ENCODE measurements around the gene IGFBP5. TPM values are rescaled to one million over a fixed set of nuclear protein-coding genes. Genes with fewer than 3 reads are reported as not detected.

IGFBP5 gene
- total RNA-seq, 1 experiment from 2014 or later: 3.9 TPM

GRCh38 chr2:216711348-216711747 is 16.0 kb upstream of the IGFBP5 start:
- CTCF ChIA-PET: interaction anchor here (1.2 kb wide), 1 partner anchor 13 kb away, joined by 3 read pairs; no protein-coding TSS in a partner anchor
- intact Hi-C loops (cut with micrococcal nuclease): no loop called here
- RAD21 ChIA-PET (ENCODE audit: low non-redundant PET in 1 of 2, low total read pairs in 2 of 2, uncharacterized antibody in 2 of 2, unreplicated experiment in 2 of 2): no interaction called here
- H3K4me2 ChIP-seq (ENCODE audit: low read length): no peak overlapping the region
- no peak overlapping the region for H3K9ac ChIP-seq (ENCODE audit: low read length)
- no TSS peak for BruUV-seq (replicated peaks)
- H3K9me3 ChIP-seq (ENCODE audit: control insufficient read depth in 1 of 2, insufficient read depth in 1 of 2, low read depth in 1 of 2, low read length in 2 of 2): no peaks in the 10 kb centered on the region
- no peak for TF ChIP-seq EZH2 (IDR thresholded peaks at IDR 0.05)
- TF ChIP-seq JUND (IDR thresholded peaks at IDR 0.05): no peak
- TF ChIP-seq SRF (IDR thresholded peaks at IDR 0.05; ENCODE audit: low read depth): no peak
- no peak for TF ChIP-seq CTCF (IDR thresholded peaks at IDR 0.05 in 2 of 3, conservative IDR thresholded peaks at IDR 0.05 in 1 of 3; ENCODE audit: borderline replicate concordance in 1 of 3, insufficient read depth in 1 of 3, low read depth in 2 of 3, low read length in 2 of 3)
- no peak for TF ChIP-seq FOSL1 (IDR thresholded peaks at IDR 0.05; ENCODE audit: low read depth)
- TF ChIP-seq SIN3A (IDR thresholded peaks at IDR 0.05; ENCODE audit: low read depth): no peak
- no peak for TF ChIP-seq ELF1 (IDR thresholded peaks at IDR 0.05; ENCODE audit: borderline replicate concordance, low read depth)
- TF ChIP-seq POLR2A (IDR thresholded peaks at IDR 0.05; ENCODE audit: borderline replicate concordance, extremely low read depth, insufficient read depth, insufficient read length): no peak
- no peak for TF ChIP-seq EGR1 (IDR thresholded peaks at IDR 0.05; ENCODE audit: low read depth)
- TF ChIP-seq MAX (IDR thresholded peaks at IDR 0.05): no peak
- no peak for TF ChIP-seq POLR2AphosphoS5 (IDR thresholded peaks at IDR 0.05; ENCODE audit: low read depth, low read length)
- no peak for TF ChIP-seq ZNF274 (IDR thresholded peaks at IDR 0.05; ENCODE audit: low read depth, low read length)
- TF ChIP-seq ZFX (IDR thresholded peaks at IDR 0.05): no peak
- TF ChIP-seq, protein P1, sequence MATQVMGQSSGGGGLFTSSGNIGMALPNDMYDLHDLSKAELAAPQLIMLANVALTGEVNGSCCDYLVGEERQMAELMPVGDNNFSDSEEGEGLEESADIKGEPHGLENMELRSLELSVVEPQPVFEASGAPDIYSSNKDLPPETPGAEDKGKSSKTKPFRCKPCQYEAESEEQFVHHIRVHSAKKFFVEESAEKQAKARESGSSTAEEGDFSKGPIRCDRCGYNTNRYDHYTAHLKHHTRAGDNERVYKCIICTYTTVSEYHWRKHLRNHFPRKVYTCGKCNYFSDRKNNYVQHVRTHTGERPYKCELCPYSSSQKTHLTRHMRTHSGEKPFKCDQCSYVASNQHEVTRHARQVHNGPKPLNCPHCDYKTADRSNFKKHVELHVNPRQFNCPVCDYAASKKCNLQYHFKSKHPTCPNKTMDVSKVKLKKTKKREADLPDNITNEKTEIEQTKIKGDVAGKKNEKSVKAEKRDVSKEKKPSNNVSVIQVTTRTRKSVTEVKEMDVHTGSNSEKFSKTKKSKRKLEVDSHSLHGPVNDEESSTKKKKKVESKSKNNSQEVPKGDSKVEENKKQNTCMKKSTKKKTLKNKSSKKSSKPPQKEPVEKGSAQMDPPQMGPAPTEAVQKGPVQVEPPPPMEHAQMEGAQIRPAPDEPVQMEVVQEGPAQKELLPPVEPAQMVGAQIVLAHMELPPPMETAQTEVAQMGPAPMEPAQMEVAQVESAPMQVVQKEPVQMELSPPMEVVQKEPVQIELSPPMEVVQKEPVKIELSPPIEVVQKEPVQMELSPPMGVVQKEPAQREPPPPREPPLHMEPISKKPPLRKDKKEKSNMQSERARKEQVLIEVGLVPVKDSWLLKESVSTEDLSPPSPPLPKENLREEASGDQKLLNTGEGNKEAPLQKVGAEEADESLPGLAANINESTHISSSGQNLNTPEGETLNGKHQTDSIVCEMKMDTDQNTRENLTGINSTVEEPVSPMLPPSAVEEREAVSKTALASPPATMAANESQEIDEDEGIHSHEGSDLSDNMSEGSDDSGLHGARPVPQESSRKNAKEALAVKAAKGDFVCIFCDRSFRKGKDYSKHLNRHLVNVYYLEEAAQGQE (IDR thresholded peaks at IDR 0.05; ENCODE audit: low read depth): no peak
- no peak for TF ChIP-seq SP1 (IDR thresholded peaks at IDR 0.05; ENCODE audit: low read depth)
- TF ChIP-seq YY1 (IDR thresholded peaks at IDR 0.05; ENCODE audit: extremely low read depth, insufficient replicate concordance, low read depth, low read length): no peak
- 0 out of 2 replicates have a peak, but pooled peaks cover 3% of the 10 kb centered on the region for H3K27me3 ChIP-seq (ENCODE audit: insufficient read depth, low read length)
- no peak overlapping the region for H3K27ac ChIP-seq (ENCODE audit: low read depth, low read length)
- no peaks in the 10 kb centered on the region for H3K9me2 ChIP-seq (ENCODE audit: insufficient read depth)
- no peaks in the 10 kb centered on the region for H4K20me1 ChIP-seq (ENCODE audit: insufficient read depth)
- no peak overlapping the region for H3K4me3 ChIP-seq (replicated peaks in 1 of 2; ENCODE audit: low read depth in 1 of 2, low read length in 2 of 2)
- DNase-seq (ENCODE audit: low read depth, low spot score): no peak
- H3K4me1 ChIP-seq (ENCODE audit: control insufficient read depth in 1 of 2, insufficient read depth in 2 of 2, low read length in 2 of 2): peaks cover 0 to 14% of the 10 kb centered on the region in 2 experiments; a peak in 2 of 4 replicates
- no peak overlapping the region for H2AFZ ChIP-seq (ENCODE audit: low read depth, low read length, poor library complexity, severe bottlenecking)
- POLR2A ChIA-PET: no interaction called here
- H3K79me2 ChIP-seq (ENCODE audit: insufficient read depth, low read length): no peaks in the 10 kb centered on the region
- ATAC-seq: no peak
- no peaks in the 10 kb centered on the region for H3K36me3 ChIP-seq (ENCODE audit: control insufficient read depth in 1 of 2, insufficient read depth in 2 of 2, low read length in 2 of 2)
